Femur (tissue), 1 donor: ENCODE measurements around the gene HLTF.
A peak's percentile ranks its signal among the peaks of the same experiment; 100 is the strongest.
"Not testable (repeated sequence)": the region's sequence is repeated elsewhere in the genome, so short reads cannot be mapped to it uniquely, and the experiment has no call there.

Experiments
- DNase-seq: peaks from one replicate; pipeline ENCODE4 v3.0.0-alpha.2; 2017

HLTF gene, protein sequence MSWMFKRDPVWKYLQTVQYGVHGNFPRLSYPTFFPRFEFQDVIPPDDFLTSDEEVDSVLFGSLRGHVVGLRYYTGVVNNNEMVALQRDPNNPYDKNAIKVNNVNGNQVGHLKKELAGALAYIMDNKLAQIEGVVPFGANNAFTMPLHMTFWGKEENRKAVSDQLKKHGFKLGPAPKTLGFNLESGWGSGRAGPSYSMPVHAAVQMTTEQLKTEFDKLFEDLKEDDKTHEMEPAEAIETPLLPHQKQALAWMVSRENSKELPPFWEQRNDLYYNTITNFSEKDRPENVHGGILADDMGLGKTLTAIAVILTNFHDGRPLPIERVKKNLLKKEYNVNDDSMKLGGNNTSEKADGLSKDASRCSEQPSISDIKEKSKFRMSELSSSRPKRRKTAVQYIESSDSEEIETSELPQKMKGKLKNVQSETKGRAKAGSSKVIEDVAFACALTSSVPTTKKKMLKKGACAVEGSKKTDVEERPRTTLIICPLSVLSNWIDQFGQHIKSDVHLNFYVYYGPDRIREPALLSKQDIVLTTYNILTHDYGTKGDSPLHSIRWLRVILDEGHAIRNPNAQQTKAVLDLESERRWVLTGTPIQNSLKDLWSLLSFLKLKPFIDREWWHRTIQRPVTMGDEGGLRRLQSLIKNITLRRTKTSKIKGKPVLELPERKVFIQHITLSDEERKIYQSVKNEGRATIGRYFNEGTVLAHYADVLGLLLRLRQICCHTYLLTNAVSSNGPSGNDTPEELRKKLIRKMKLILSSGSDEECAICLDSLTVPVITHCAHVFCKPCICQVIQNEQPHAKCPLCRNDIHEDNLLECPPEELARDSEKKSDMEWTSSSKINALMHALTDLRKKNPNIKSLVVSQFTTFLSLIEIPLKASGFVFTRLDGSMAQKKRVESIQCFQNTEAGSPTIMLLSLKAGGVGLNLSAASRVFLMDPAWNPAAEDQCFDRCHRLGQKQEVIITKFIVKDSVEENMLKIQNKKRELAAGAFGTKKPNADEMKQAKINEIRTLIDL

DNA sequence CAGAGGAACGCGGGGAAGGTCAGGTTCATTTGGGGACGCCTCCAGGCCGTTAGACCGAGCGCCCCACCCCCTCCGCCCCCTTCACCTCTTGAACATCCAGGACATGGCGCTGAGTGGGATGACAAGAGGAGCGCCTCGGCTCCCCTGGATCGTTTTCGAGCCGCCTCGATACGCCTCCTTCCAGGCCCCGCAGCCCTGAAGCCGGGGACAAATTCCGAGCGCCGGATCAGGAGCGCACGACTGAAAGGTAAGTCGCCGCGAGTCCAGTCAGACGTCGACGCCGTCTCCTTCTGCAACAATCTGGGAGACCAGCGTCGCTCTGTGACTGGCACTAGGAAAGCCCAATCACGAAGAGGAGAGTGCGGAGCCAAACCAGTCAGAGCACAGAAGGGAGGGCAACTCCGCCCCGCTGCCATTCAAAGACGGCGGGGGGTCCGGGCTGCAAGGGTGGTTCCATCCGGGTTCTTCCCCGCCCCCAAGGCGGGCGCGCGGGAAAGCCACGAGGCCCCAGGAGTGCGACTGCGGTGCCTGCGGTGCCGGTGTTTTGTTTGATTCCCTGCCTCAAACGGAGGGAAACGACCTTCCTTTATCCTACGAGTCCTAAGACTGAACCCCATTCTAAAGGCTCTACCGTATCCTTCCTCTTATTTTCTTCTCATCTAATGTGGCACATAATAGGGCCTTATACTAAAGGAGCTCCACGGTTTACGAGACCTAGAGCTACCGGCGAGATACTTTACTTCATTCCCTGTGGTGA lies at the start of gene HLTF:
TSS of gene HLTF (minus strand) at position 302 of the 757 bp plus-strand sequence. CDS start at position 105, 197 bp downstream.
- DNase-seq: peak; percentile 97

DNA sequence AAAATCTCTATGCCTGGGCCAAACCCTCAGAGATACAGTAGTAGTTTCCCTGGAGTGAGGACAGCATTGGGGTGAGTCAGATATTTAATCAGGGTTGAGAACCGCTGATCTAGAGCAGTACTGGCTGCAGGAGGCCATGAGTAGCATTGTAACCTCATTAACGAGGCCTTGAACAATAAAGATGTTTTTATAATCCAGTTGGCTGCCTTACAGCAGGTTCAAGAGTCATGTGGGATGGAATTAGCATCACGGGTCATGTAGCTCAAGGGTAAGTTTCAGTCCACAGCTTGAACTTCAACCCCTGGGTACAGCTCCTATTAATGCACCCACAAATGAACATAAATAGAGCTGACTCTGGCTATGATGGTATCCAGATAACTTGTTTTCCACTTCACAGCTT lies 48.2 kb upstream of the HLTF start:
- DNase-seq: no peak

DNA sequence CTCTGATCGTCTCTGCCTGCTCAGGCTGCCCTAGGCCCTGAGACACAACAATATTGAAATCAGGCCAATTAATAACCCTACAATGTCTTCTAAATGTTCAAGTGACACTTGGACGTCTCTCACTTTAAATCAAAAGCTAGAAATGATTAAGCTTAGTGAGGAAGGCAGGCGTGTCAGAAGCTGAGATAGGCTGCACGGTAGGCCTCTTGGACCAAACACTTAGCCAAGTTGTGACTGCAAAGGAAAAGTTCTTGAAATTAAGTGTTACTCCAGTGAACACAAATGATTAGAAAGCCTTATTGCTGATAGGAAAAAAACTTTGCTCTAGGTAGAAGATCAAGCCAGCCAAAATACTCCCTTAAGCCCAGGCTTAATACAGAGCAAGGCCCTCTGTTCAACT lies 45.3 kb upstream of the HLTF start:
- DNase-seq: no peak

DNA sequence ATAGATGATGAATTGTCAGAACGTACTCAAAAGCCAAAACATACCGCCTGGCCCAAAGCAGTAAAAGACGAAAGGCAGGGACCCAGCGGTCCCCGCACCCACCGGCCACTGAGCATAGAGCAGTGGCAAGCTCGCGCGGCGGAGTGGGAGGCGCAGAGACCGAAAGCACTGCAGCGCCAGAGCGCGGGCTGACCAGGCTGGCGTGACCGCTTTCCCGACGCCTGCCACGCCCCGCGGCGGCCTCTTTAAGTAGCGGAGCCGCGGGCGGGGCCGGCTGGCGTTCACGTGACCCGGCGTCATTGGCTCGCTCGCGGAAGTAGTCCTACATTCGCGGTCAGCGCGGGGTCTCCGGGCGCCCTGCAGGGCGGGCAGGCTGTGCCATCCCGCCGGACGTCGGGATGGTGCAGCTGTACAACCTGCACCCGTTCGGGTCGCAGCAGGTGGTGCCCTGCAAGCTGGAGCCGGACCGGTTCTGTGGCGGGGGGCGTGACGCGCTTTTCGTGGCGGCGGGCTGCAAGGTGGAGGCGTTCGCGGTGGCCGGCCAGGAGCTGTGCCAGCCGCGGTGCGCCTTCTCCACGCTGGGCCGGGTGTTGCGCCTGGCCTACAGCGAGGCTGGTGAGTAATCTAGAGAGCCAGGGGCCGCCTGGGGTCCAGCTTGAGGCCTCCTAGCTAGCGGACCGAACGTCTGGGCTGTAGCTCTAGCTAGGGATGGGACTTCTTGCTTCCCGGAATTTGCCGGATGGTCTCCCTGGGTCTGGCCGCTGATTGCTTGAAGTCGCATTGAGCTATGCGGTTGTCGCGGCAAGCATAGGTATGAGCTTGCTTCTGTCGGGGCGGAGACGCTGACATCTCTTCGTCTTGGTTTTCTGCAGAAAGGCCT lies 43.2 kb upstream of the HLTF start, which contains the start of gene HPS3:
TSS of gene HPS3 (plus strand) at position 313 of the 880 bp plus-strand sequence. CDS start at position 399, 86 bp downstream.
- peak; percentile 94 for DNase-seq

DNA sequence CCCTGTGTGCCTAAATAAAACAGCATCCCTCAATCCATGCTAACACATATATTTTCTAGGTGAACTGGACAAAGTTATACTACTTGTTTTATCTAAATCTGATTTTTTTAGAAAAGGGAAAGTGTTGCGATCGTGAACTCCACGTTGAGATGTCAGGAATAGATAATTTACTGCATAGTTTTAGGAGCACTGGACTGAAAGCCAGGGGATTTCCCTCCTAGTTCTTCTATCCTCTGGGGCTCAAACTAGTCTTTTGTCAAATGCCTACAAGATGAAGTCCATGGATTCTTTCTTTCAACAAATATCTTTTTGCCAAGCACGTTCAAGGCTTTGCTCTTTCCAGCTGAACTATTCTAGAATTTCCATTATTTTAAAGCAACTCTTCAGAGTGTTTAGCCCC lies 42.5 kb upstream of the HLTF start:
- DNase-seq: no peak

DNA sequence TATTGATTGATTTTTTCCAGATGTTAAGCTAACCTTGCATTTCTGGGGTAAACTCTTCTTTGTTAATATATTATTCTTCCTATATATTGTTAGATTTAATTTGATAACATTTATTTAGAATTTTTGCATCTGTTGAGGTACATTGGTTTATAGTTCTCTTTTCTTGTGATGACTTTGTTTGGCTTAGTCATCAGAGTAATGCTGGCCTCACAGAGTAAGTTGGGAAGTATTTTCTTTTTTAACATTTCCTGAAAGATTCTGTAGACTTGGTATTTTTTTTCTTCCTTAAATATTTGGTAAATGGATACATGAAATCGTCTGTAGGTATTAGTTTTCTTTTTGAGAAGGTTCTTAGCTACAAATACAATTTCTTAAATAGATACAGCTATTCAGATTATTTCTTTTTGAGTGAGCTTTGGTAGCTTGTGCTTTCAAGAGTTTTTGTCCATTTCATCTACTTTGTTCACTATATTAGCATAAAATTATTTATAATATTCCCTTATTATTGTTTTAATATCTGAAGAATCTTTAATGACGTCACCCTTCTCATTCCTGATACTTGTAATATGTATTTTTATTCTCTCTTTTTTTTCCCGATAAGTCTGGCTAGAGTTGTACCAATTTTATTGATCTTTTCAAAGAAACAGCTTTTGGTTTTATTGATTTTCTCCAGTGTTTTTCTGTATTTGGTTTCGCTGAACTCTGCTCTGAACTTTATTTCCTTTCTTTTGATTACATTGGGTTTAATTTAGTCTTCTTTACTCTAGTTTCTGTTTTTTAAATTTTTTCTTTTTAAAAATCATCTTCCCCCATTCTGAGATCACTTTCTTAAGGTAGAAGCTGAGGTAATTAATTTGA lies 36.6 kb upstream of the HLTF start:
- DNase-seq: no peak

DNA sequence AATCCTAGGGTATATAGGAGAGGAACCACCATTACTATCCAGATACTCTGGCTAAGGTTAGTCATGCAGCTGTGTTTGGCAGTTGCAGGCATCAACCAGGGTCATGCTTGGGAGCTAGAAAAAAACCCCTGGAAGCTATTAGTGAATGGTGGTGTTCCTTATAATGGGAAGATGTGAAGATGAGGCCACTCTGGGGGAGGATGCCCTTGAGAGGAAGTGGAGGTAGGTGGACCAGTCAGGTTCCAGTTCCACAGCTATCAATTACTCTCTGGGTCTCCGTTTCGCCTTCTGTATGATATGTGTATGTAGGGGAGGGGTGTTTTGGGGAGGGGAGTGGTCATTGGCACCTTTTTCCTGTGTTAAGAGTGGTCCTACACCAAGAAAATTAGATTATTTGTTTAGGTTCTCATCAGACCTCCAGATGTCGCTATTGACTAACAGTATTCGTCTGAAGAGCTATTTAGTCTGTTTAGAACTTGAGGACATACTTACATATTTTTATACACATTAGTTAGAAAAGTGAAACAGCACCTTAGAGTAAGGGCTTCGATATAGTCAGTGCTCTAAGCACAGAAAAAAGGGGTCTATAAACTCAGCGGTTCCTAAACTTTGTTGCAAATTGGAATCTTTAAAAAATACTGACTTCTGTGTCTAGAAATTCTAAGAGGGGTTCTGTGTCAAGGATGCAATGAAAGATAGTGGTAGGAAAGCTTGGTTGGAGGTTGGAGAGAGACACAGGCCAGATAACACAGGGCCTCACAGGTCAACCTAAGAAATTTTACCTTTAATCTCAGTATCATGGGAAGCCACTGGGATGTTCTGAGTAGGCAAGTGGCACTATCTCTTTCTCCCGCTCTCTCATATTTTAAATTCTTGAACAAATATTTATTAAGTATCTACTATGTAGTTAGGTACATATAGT lies 34.0 kb upstream of the HLTF start:
- no peak for DNase-seq

DNA sequence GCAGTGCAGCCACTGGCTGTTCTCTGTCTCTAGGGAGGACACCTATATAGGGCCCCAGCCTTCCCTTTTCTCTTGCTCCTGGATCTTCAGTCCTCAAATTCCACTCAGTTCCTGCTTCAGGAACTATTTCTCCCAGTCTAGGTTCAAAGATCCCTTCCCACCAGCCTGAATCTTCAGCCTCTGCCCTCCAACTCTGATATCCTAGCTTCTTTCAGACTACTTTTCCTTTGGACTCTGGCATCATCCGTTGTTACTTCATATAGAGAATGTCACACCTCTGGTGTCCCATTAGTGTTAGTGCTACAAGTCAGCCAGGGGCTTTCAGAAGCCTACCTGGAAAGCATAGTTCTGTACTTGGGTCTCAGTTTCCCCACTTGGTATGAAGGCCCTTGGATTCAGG lies 33.1 kb upstream of the HLTF start:
- DNase-seq: no peak

DNA sequence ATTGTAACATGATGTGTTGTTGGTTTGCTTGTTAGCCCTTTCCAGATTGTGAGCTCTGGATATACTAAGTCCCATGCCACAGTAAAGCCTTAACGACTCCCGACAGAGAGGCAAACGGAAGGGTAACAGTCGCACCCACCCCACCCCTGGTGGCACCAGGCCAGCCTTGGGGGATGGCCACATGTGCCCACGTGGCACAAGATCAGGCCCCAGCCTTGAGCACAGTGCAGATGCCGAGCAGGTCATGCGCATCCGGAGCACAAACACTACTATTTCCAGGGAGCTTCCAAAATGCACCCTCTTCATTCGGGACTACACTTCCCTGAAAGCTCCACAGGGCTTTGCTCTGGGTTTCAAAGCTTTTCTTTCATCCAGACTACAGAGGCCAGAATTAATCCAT lies 32.4 kb upstream of the HLTF start:
- DNase-seq: no peak

DNA sequence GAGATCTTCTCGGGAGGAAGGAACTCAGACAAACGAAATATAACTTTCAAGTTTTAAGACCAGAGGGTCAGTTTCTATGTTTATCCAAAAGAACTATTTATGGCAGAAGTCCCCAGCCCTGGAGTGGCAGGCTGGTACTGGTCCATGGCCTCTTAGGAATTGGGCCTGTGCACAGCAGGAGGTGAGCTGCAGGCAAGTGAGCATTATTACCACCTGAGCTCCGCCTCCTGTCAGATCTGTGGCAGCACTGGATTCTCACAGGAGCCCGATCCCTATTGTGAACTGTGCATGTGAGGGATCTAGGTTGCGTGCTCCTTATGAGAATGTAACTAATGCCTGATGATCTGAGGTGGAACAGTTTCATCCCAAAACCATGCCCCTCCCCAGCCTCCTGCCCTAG lies 28.8 kb upstream of the HLTF start:
- DNase-seq: no peak

DNA sequence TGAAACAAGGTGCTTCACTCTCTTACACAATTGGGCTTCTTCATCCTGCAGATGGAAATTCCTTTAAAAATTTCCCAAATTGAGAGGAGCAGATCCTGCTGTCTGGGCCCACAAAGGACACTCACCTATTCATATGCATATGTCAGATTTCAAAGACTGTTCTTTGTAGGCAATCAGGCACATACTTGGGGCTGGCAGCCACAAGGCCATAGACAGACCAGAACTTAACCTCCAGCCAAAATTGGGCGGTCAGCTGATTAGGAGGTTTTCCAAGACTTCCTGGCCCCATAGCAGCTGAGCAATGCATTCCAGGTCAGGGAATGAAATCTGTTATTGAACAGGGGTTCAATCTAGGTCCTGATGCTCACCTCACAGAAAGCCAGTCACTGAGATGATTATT lies 28.1 kb upstream of the HLTF start:
- no peak for DNase-seq

DNA sequence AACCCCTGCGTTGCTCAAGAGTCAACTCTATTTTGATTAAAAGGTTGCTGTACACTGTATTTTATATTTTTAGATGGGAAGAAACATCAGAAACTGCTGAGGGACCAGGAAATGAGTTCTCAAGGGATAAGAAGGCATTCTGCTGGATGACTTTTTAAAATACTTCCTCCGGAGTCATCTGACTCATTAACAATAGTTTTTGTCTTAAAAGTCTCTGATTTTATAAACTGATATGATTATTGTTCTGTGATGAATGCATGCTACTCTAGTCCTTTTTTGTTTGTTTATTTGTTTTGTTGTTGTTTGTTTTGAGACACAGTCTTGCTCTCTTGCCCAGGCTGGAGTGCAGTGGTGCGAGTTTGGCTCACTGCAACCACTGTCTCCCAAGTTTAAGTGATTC lies 18.2 kb upstream of the HLTF start:
- DNase-seq: no peak

DNA sequence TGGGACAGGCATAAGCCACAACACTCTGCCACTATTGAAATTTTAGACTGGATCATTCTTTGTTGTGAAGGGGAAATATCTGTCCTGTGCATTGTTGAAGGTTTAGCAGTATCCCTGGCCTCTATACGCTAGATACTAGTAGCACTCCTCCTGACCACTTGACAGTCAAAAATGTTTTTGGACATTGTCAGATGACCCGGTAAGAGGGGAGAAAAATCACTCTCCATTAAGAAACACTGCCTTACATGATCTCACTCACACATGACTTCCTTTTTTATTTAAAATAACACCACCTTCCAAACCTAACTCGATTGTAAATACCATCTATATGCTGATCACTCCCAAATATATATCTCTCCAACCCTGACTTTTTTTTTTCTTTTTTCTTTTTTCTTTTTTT lies 15.3 kb upstream of the HLTF start:
- no peak for DNase-seq

DNA sequence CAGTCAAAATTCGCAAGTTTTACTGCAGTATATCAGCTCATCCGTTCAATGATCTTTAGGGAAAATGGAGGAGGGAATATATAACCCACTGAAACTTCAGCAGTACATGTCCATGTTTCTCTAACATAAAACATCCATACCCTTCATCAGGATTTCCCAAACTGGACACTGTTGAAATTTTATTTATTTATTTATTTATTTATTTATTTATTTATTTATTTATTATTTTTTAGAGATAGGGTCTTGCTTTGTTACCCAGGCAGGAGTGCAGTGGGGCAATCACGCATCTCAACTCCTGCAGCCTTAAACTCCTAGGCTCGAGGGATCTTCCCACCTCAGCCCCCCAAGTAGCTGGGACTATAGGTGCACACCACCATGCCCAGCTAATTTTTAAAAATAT lies 14.8 kb upstream of the HLTF start:
- DNase-seq: no peak

DNA sequence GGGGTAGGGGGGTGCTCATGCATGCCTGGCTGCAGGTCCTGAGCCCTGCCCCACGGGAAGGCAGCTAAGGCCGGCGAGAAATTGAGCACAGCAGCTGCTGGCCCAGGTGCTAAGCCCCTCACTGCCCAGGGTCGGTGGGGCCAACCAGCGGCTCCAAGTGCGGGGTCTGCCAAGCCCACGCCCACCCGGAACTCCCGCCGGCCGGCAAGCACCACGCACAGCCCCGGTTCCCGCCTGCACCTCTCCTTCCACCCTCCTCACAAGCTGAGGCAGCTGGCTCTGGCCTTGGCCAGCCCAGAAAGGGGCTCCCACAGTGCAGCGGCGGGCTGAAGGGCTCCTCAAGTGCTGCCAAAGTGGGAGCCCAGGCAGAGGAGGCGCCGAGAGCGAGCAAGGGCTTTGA lies 11.7 kb upstream of the HLTF start:
- not testable (repeated sequence) for DNase-seq

DNA sequence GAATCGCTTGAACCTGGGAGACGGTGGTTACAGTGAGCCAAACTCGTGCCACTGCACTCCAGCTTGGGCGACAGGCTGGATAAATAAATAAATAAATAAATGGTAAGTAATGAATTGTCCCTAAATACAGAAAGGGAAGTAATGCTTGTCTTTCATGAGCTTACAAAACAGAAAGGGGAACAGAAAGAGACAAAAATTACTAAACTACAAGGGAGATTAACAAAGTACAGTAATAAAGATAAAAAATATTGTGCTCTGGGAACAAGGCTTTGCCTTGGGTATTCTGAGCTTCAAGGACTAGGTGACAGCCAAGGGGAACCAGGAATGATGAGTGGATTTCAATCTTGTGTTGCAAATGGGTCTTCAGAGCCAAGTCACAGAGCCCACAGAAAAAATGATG lies 9.2 kb upstream of the HLTF start:
- DNase-seq: no peak

DNA sequence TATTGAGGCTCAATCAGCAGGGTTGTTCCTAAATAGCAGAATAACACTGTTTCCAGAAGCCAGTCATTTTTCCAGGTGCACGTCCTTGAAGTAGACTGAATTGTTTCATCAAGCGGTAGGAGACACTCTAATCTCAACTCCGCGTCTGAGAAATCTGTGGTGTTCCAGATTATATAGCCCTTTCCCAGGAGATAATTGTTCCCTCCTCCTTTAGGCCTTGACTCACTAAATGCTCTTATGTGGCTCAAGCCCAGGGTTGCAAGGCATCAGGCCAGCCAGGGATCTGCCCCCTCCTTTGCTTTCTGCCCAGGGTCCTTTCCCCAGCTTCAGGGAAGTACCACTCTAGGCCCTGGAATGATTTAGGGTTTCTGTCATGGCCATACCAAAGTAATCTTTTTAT lies 5.7 kb upstream of the HLTF start:
- DNase-seq: no peak

DNA sequence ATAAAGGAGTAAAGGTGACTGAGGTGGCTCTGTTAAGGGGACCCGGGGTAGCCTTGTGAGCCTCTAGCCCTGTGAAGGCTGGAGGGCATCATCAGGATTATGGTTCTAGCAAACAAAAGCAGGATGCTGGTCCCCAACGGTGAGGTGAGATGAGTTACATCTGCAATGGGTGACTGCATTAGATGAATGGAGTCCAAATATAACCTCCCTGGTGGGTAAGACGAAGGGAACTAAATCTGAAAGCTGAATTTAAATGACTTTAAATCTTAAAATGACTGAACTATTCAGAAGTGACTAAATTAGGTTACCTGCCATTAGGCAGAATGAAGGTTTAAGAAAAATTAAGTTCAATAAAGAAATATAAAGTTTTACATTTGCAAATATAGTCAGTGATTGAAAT lies 4.6 kb upstream of the HLTF start:
- no peak for DNase-seq

DNA sequence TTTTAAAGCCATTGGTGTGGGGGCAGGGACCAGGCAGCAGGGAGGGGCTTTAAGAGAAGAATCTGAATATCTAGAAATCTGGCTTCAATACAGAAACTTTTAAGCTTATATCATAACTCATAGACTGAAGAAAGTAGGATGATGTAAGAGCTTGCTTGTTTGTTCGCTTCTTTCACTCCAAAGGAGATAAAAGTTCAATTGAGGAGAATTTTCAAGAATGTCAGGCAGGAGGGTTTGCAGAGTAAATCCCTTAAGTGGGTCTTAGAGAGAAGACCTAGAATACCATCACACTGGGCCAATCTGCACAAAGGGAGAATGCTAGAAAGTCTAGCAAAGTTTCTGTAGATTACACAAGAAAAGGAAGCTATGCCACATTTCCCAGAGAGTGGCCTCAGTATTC lies 4.1 kb upstream of the HLTF start:
- DNase-seq: no peak

DNA sequence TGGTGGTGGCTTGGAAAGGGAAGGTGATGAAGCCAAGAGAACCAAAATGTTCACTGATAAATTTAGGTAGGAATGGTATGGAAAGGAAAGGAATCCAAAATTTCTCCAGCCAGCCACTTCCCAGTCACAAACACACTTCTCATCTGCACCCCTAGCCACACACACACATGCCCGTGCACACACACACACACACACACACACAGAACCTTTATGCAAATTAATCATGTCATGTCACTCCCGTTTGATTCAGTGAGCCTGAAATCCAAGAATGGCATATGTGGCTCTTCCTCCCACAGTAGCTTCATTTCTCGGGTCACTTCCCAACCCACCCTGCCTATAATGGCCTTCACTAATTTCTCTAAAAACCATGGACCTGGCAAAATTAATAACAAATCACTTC lies 3.1 kb upstream of the HLTF start:
- no peak for DNase-seq
